ENCODE results near the gene RIPOR3. TPM values are rescaled to one million over a fixed set of nuclear protein-coding genes. Genes with fewer than 3 reads are reported as not detected.
A peak's percentile ranks its signal among the peaks of the same experiment; 100 is the strongest.

Gene RIPOR3
- total and polyA plus RNA-seq, 2 experiments from 2014 or later: 3.0 to 4.8 TPM

DNA sequence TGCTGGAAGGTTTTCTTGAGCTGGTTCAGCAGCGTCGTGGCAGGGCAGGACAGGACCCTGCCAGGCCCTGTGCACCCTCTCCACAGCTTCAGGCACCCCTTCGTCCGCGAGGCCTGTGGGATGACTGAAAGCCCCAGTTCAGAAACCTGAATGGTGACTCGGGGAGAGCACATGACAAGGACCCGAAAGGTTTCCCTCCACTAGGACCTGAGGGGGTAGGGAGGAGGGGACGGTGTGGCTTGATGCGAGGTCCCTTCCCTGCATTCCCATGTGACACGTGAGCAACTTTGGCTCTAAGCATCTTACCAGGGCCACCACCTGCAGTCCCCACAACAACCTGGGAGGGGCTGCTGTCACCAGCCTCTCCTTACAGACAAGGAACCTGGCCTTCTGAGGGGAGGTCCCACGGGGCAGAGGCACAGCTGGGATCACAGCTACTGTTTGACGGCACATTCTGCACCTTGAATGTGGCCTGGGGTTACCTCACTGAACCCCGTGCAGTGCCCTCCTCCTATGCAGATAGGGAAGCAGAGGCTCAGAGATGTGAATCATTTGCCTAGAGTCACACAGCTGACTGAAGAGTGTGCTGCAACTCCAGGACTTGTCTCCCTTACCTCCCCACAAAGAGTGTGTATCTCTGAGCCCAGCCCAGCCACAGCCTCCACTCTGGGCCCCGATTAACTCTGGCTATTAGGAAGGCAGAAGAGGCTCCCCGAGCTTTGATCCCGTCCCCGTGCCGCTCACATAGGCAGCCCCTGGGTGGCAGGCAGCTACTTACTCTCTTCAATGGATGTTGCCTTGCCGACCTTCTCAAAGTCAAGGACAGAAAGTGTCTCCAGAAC lies 96.5 kb downstream of the RIPOR3 start:
- Histone ChIP-seq H3K4me3 (no peak overlapping the region), H3K36me3 (no peaks in the 10 kb centered on the region), H3K9me3 (ENCODE audit: low read depth) (no peaks in the 10 kb centered on the region), H3K27me3 (no peaks in the 10 kb centered on the region), H3K27ac (no peak overlapping the region), H3K4me1 (ENCODE audit: low read depth) (peaks cover 6% of the 10 kb centered on the region)
- TF ChIP-seq, protein P1, sequence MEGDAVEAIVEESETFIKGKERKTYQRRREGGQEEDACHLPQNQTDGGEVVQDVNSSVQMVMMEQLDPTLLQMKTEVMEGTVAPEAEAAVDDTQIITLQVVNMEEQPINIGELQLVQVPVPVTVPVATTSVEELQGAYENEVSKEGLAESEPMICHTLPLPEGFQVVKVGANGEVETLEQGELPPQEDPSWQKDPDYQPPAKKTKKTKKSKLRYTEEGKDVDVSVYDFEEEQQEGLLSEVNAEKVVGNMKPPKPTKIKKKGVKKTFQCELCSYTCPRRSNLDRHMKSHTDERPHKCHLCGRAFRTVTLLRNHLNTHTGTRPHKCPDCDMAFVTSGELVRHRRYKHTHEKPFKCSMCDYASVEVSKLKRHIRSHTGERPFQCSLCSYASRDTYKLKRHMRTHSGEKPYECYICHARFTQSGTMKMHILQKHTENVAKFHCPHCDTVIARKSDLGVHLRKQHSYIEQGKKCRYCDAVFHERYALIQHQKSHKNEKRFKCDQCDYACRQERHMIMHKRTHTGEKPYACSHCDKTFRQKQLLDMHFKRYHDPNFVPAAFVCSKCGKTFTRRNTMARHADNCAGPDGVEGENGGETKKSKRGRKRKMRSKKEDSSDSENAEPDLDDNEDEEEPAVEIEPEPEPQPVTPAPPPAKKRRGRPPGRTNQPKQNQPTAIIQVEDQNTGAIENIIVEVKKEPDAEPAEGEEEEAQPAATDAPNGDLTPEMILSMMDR (IDR thresholded peaks at IDR 0.05; ENCODE audit: low read depth, low read length): no peak
- DNase-seq (ENCODE audit: low read depth in 1 of 2, low spot score in 1 of 2): no peak

DNA sequence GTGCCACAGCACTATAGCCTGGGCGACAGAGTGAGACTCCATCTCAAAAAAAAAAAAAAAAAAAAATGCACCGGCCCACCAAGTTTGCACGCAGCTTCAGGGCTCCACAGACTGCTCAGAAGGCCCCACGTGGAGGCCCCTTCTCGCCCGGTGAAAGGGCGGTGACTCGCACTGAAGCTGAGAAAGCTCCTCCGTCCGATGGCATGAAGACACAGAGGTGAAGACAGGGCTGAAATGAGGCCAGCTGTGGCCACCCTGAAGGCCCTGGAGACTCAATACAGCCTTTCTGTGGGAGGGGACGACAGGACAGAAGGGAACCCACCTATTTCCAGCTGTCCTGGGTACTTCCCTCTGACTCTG lies 97.1 kb downstream of the RIPOR3 start:
- H3K4me3 ChIP-seq: no peak overlapping the region
- DNase-seq (ENCODE audit: low read depth in 1 of 2, low spot score in 1 of 2): peak in 1 of 2 donors; percentile 32
- H3K4me1 ChIP-seq (ENCODE audit: low read depth): peaks cover 6% of the 10 kb centered on the region
- no peaks in the 10 kb centered on the region for H3K27me3 ChIP-seq
- H3K27ac ChIP-seq: no peak overlapping the region
- no peaks in the 10 kb centered on the region for H3K36me3 ChIP-seq
- H3K9me3 ChIP-seq (ENCODE audit: low read depth): no peaks in the 10 kb centered on the region
- TF ChIP-seq, protein P1 (IDR thresholded peaks at IDR 0.05; ENCODE audit: low read depth, low read length): no peak

GRCh38 chr20:50593005-50593335 lies 98.4 kb downstream of the RIPOR3 start:
- TF ChIP-seq, protein P1 (IDR thresholded peaks at IDR 0.05; ENCODE audit: low read depth, low read length): no peak
- H3K36me3 ChIP-seq: no peaks in the 10 kb centered on the region
- H3K27me3 ChIP-seq: no peaks in the 10 kb centered on the region
- H3K4me3 ChIP-seq: no peak overlapping the region
- H3K27ac ChIP-seq: no peak overlapping the region
- no peaks in the 10 kb centered on the region for H3K9me3 ChIP-seq (ENCODE audit: low read depth)
- H3K4me1 ChIP-seq (ENCODE audit: low read depth): peaks cover 6% of the 10 kb centered on the region
- no peak for DNase-seq (ENCODE audit: low read depth in 1 of 2, low spot score in 1 of 2)

DNA sequence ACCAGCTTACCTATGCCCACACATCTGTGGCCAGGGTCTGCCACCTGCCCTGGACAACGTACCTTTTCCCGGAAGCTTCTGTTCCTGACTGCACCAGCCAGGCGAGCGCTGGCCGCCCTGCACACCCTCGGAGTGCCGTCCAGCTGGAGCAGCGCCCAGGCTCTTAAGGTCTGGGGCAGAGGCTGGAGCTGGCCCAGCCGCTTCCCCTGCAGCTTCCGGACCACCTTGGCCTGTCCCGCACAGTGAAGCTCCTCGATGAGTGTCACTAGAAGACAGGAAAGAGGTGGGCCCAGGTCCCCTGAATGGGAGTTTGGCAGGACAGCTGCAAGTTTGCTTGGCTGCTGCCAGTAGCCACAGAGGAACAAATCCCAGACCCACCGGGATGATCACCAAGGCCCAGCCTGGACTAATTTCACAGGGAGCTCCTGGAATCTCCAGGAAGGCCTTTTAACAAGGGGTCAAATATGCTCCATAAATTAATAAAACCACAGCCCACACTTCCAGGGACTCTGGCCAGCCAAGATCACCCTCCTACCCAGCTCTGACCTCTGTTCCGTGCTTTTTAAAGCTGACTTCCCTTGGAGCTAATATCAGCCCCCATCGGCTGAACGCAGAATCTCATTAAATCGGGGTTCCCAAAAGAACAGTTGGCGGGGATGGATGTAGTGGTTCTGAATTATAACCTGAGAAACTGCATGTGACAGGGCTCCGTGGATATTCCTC lies 98.9 kb downstream of the RIPOR3 start:
- Histone ChIP-seq H3K4me1 (ENCODE audit: low read depth) (peaks cover 6% of the 10 kb centered on the region), H3K36me3 (no peaks in the 10 kb centered on the region), H3K4me3 (no peak overlapping the region), H3K27me3 (no peaks in the 10 kb centered on the region), H3K9me3 (ENCODE audit: low read depth) (no peaks in the 10 kb centered on the region), H3K27ac (peak overlapping the region; percentile 43)
- no peak for DNase-seq (ENCODE audit: low read depth in 1 of 2, low spot score in 1 of 2)
- TF ChIP-seq, protein P1 (IDR thresholded peaks at IDR 0.05; ENCODE audit: low read depth, low read length): no peak

GRCh38 chr20:50591233-50591852 lies 100.0 kb downstream of the RIPOR3 start:
- Histone ChIP-seq H3K4me3 (no peak overlapping the region), H3K4me1 (ENCODE audit: low read depth) (peaks cover 4% of the 10 kb centered on the region), H3K36me3 (no peaks in the 10 kb centered on the region), H3K9me3 (ENCODE audit: low read depth) (no peaks in the 10 kb centered on the region), H3K27ac (no peak overlapping the region), H3K27me3 (no peaks in the 10 kb centered on the region)
- DNase-seq (ENCODE audit: low read depth in 1 of 2, low spot score in 1 of 2): no peak
- TF ChIP-seq, protein P1 (IDR thresholded peaks at IDR 0.05; ENCODE audit: low read depth, low read length): no peak

Data from cardiac muscle cell (in vitro differentiated cells and primary cell).